HepG2 (cell line): ENCODE data around the gene SRCIN1. TPM values are rescaled to one million over a fixed set of nuclear protein-coding genes. Genes with fewer than 3 reads are reported as not detected.
"Not testable (repeated sequence)": the region's sequence is repeated elsewhere in the genome, so short reads cannot be mapped to it uniquely, and the experiment has no call there.

Experiments used
- ATAC-seq: fragments of 200-7000 bp; cut with Tn5 transposase; 3 replicates; pipeline ENCODE4 v1.9.1; 2020; ENCODE audit warnings: mild to moderate bottlenecking, moderate library complexity
- BruUV-seq: library from RNA; stranded (reverse); fragments of 400-500 nt; replicated peaks from 2 replicates; lab custom pipeline; 2021; lab: Mats Ljungman, UMichigan
- CTCF ChIA-PET: fragments of 300-600 bp; formaldehyde crosslinking; extraction: SDS; loops from one replicate; lab custom pipeline; 2021; ENCODE audit warnings: low total read pairs, inconsistent platforms, low intra/inter-chr PET ratio; lab: Yijun Ruan, JAX
- POLR2A ChIA-PET: fragments of 350-600 bp; sonication (Branson Sonifier 250); formaldehyde crosslinking; loops from one replicate; lab custom pipeline; 2020; ENCODE audit warnings: antibody characterized with exemption, inconsistent platforms; lab: Yijun Ruan, JAX
- DNase-seq: peaks from one replicate; pipeline ENCODE4 v3.0.0-alpha.2; 2015; ENCODE audit warnings: low spot score
- FAIRE-seq: peaks from 3 replicates; lab custom pipeline; 2011; peaks lifted over from hg19 to GRCh38; lab: Jason Lieb, UNC
- H2AFZ ChIP-seq: one replicate; pipeline ENCODE4 v1.6.1; 2011; ENCODE audit warnings: low read length, inconsistent platforms
- H3K27ac ChIP-seq: fragments of 300-600 bp; 3 replicates; pipeline ENCODE4 v1.8.0; 2011; ENCODE audit warnings: mixed run types, mild to moderate bottlenecking, mixed read lengths, low read length, inconsistent platforms; ENCODE audit not compliant: insufficient read depth; ENCODE audit errors: extremely low read length
- H3K27me3 ChIP-seq, 2 experiments: fragments of 200-600 bp in 1 of 2; 2 replicates in 1 of 2; 3 replicates in 1 of 2; pipeline versions ENCODE4 v1.6.0 to v1.8.0; 2011; ENCODE audit warnings: low read length in 2 of 2, mild to moderate bottlenecking in 2 of 2, moderate library complexity in 2 of 2, inconsistent platforms in 1 of 2; ENCODE audit not compliant: insufficient read depth in 2 of 2, control insufficient read depth in 1 of 2
- H3K36me3 ChIP-seq, 2 experiments: fragments of 200-600 bp in 1 of 2; replicated peaks in 1 of 2; 2 replicates in 1 of 2; 3 replicates in 1 of 2; pipeline versions ENCODE4 v1.5.1 to v1.8.0; 2011; ENCODE audit warnings: low read length in 2 of 2, inconsistent platforms in 1 of 2; ENCODE audit not compliant: insufficient read depth in 2 of 2, control insufficient read depth in 1 of 2
- H3K4me1 ChIP-seq: 2 replicates; pipeline ENCODE4 v1.5.1; 2012; ENCODE audit warnings: low read length, inconsistent platforms; ENCODE audit not compliant: insufficient read depth
- H3K4me2 ChIP-seq: 2 replicates; pipeline ENCODE4 v1.6.0; 2011; ENCODE audit warnings: low read depth, low read length, inconsistent platforms
- H3K4me3 ChIP-seq, 3 experiments: fragments of 200-600 bp in 1 of 3; sonication (generic), shearing (Covaris generic) in 1 of 3; replicated peaks in 1 of 3; 2 replicates each; pipeline ENCODE4 v1.5.1; 2011 to 2016; ENCODE audit warnings: low read length in 3 of 3, inconsistent platforms in 2 of 3, low read depth in 2 of 3, mild to moderate bottlenecking in 2 of 3, control low read depth in 1 of 3, mixed read lengths in 1 of 3; ENCODE audit not compliant: insufficient read depth in 1 of 3
- H3K79me2 ChIP-seq: one replicate; pipeline ENCODE4 v1.6.1; 2011; ENCODE audit warnings: low read length, inconsistent platforms; ENCODE audit not compliant: insufficient read depth
- H3K9ac ChIP-seq: 2 replicates; pipeline ENCODE4 v1.6.0; 2011; ENCODE audit warnings: mild to moderate bottlenecking, low read depth, low read length, inconsistent platforms; ENCODE audit not compliant: insufficient read depth
- H3K9me3 ChIP-seq: 2 replicates; pipeline ENCODE4 v1.5.1; 2012; ENCODE audit warnings: mild to moderate bottlenecking, low read length
- H4K20me1 ChIP-seq: 2 replicates; pipeline ENCODE4 v1.6.0; 2011; ENCODE audit warnings: inconsistent platforms, mild to moderate bottlenecking, low read length, moderate library complexity; ENCODE audit not compliant: insufficient read depth
- AHR ChIP-seq: IDR thresholded peaks from 2 replicates; pipeline ENCODE4 v1.6.1; 2018; ENCODE audit warnings: missing genetic modification reagents, missing compliant biosample characterization
- DMAP1 ChIP-seq: IDR thresholded peaks from 2 replicates; pipeline ENCODE4 v1.6.1; 2016
- FOXP4 ChIP-seq: sonication (generic); formaldehyde crosslinking; IDR thresholded peaks from 2 replicates; pipeline ENCODE4 v1.4.0; 2020; ENCODE audit warnings: missing genetic modification reagents
- PAF1 ChIP-seq: IDR thresholded peaks from 2 replicates; pipeline ENCODE4 v1.6.1; 2016; ENCODE audit warnings: missing genetic modification reagents, missing compliant biosample characterization
- THAP8 ChIP-seq: sonication (generic); formaldehyde crosslinking; IDR thresholded peaks from 2 replicates; pipeline ENCODE4 v1.5.1; 2020; ENCODE audit warnings: missing genetic modification reagents, mild to moderate bottlenecking, borderline replicate concordance
- ZNF329 ChIP-seq: sonication (generic); formaldehyde crosslinking; IDR thresholded peaks from 2 replicates; pipeline ENCODE4 v1.9.0; 2021; ENCODE audit warnings: low read depth, mild to moderate bottlenecking, missing genetic modification reagents
- ZNF556 ChIP-seq: sonication (generic); formaldehyde crosslinking; IDR thresholded peaks from 2 replicates; pipeline ENCODE4 v1.4.0; 2020; ENCODE audit warnings: mild to moderate bottlenecking, missing genetic modification reagents, borderline replicate concordance
- ZNF589 ChIP-seq: sonication (generic); formaldehyde crosslinking; conservative IDR thresholded peaks from 2 replicates; pipeline ENCODE4 v1.8.0; 2022; ENCODE audit warnings: mild to moderate bottlenecking, moderate library complexity, missing genetic modification reagents
- ZNF644 ChIP-seq: IDR thresholded peaks from 2 replicates; pipeline ENCODE4 v1.6.1; 2016; ENCODE audit warnings: low read depth
- ZSCAN30 ChIP-seq: sonication (generic); formaldehyde crosslinking; IDR thresholded peaks from 2 replicates; pipeline ENCODE4 v1.5.0; 2020; ENCODE audit warnings: mild to moderate bottlenecking, missing genetic modification reagents
- WGBS: methylation state at CpG from one replicate; pipeline ENCODE4 v1.1.6; 2017; ENCODE audit warnings: low lambda C conversion rate; 5-methylcytosine and 5-hydroxymethylcytosine counted together
- in situ Hi-C: cut with HindIII; loops from 2 replicates; pipeline ENCODE4 v1.10.0; 2017; ENCODE audit warnings: low pct_unique_long_range_greater_than_20kb; ENCODE audit not compliant: extremely low pct_ligation_motif_present
- intact Hi-C: fragments of 100-400 bp; cut with micrococcal nuclease; formaldehyde crosslinking; loops from one replicate; pipeline ENCODE4 v1.10.0; 2022; ENCODE audit not compliant: unreplicated experiment
- polyA plus RNA-seq, 8 experiments: library from polyadenylated mRNA; depleted of rRNA in 3 of 8; stranded (reverse) in 7 of 8; unstranded in 1 of 8; fragments of >200 nt; fragmentation: Illumina TruSeq in 4 of 8; extraction: Trizol in 4 of 8; gene quantifications; 2 replicates each; pipeline versions ENCODE4 v1.2.1 to v1.2.3, GENCODE V29; 2011 to 2016; ENCODE audit warnings: low read depth in 4 of 8, missing spikeins in 1 of 8, mixed read lengths in 1 of 8; ENCODE audit not compliant: insufficient read depth in 1 of 8
- total RNA-seq, 5 experiments: library from RNA; depleted of rRNA; stranded (reverse); fragments of >200 nt; fragmentation: Illumina TruSeq; extraction: Trizol; gene quantifications; 2 replicates each; pipeline ENCODE4 v1.2.3, GENCODE V29; 2016; ENCODE audit warnings: low read depth in 1 of 5

Gene SRCIN1
- total and polyA plus RNA-seq, 2 of the 13 experiments (the other 11 are each of a cell fraction or from before 2014, with no cell fraction given): 1.2 to 9.6 TPM

DNA sequence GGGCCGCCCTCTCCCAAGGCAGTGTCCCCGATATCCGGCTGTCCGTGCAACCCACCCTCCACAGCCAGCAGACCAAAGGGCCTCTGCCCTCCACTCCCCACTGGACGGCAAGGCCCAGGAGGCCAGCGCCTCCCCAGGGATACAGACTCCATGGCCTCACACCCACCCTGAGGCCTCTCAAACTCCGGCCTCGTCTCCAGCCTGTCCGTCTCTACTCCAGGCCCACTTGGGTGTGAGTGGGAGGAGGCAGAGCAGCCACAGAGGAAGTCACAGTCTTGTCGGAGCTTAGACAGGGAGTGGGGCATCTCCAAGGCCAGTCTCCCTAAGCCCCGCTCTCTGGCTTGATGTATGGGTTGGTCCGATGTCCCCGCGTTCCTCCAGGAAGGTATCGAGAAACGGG, 73.3 kb downstream of the SRCIN1 start (continued):
- no peak for TF ChIP-seq ZNF329 (CRISPR knock-in tag)
- no peak for TF ChIP-seq THAP8 (CRISPR knock-in tag)
- no peak for TF ChIP-seq DMAP1 (CRISPR knock-in tag)
- TF ChIP-seq ZNF589 (CRISPR knock-in tag): no peak
- no peak for TF ChIP-seq ZSCAN30
- TF ChIP-seq ZNF644: no peak
- TF ChIP-seq ZNF556: no peak
- no peak for TF ChIP-seq FOXP4
- no peak for TF ChIP-seq AHR (CRISPR knock-in tag)
- no peak for TF ChIP-seq PAF1

GRCh38 chr17:38531761-38532160, 74.0 kb downstream of the SRCIN1 start:
- in situ Hi-C loops, POLR2A ChIA-PET, CTCF ChIA-PET: not testable (repeated sequence)

More at GRCh38 chr17:38531761-38532160, 74.0 kb downstream of the SRCIN1 start:
- H3K27ac ChIP-seq, H2AFZ ChIP-seq, H3K9ac ChIP-seq, ATAC-seq, H3K79me2 ChIP-seq, H4K20me1 ChIP-seq, FAIRE-seq, intact Hi-C loops, H3K36me3 ChIP-seq, H3K4me3 ChIP-seq, DNase-seq, H3K4me2 ChIP-seq, H3K9me3 ChIP-seq, H3K4me1 ChIP-seq, BruUV-seq: not testable (repeated sequence)
- WGBS: 61% methylated on average over 11 of the region's 11 CpGs
- peaks cover 9 to 58% of the 10 kb centered on the region in 2 experiments for H3K27me3 ChIP-seq
